ENCODE data around the gene PLPPR5. TPM values are rescaled to one million over a fixed set of nuclear protein-coding genes. Genes with fewer than 3 reads are reported as not detected.

Gene PLPPR5
- total RNA-seq, 4 donors from 2014 or later = 0.14 to 0.16 TPM; not detected in 2

- Histone ChIP-seq H3K27me3 (no peaks in the 10 kb centered on the region), H3K27ac (no peak overlapping the region), H3K4me3 (no peak overlapping the region), H3K9me3 (no peaks in the 10 kb centered on the region), H3K4me1 (no peaks in the 10 kb centered on the region), H3K36me3 (no peaks in the 10 kb centered on the region)
- in situ Hi-C loops (cut with MboI; ENCODE audit: low pct_ligation_motif_present in 1 of 4, low pct_unique_long_range_greater_than_20kb in 1 of 4, low sequenced_read_pairs in 3 of 4) = no loop called here
- WGBS, 2 donors (ENCODE audit: low coverage in 1 of 2) = 70 to 81% methylated on average over 2 of the region's 2 CpGs
- intact Hi-C loops (cut with DNase I; ENCODE audit: low total_unique reads) = no loop called here
- TF ChIP-seq CTCF (IDR thresholded peaks at IDR 0.05) (no peak), POLR2A (IDR thresholded peaks at IDR 0.05) (no peak), EP300 (IDR thresholded peaks at IDR 0.05; ENCODE audit: low read depth) (no peak), POLR2AphosphoS5 (IDR thresholded peaks at IDR 0.05) (no peak)
- no peak for DNase-seq
These were observed 25.2 kb downstream of the PLPPR5 start for GRCh38 chr1:98979463-98979862.

- H3K9me3 ChIP-seq = no peaks in the 10 kb centered on the region
- intact Hi-C loops (cut with DNase I; ENCODE audit: low total_unique reads) (no loop called here), in situ Hi-C loops (cut with MboI; ENCODE audit: low pct_ligation_motif_present in 1 of 4, low pct_unique_long_range_greater_than_20kb in 1 of 4, low sequenced_read_pairs in 3 of 4) (no loop called here)
- TF ChIP-seq POLR2AphosphoS5 (IDR thresholded peaks at IDR 0.05) = no peak
- TF ChIP-seq CTCF (IDR thresholded peaks at IDR 0.05) = no peak
- no peak for TF ChIP-seq POLR2A (IDR thresholded peaks at IDR 0.05)
- no peak for TF ChIP-seq EP300 (IDR thresholded peaks at IDR 0.05; ENCODE audit: low read depth)
- H3K27ac ChIP-seq = no peak overlapping the region
- H3K27me3 ChIP-seq = no peaks in the 10 kb centered on the region
- WGBS, 2 donors (ENCODE audit: low coverage in 1 of 2) = 75 to 77% methylated on average over 3 of the region's 3 CpGs
- DNase-seq = no peak
- H3K4me3 ChIP-seq = no peak overlapping the region
- H3K36me3 ChIP-seq = no peaks in the 10 kb centered on the region
- no peaks in the 10 kb centered on the region for H3K4me1 ChIP-seq
These were observed 28.9 kb downstream of the PLPPR5 start for GRCh38 chr1:98975810-98976209.

GRCh38 chr1:98975113-98975512 is 29.5 kb downstream of the PLPPR5 start:
- H3K9me3 ChIP-seq = no peaks in the 10 kb centered on the region
- H3K27ac ChIP-seq = no peak overlapping the region
- H3K4me1 ChIP-seq = no peaks in the 10 kb centered on the region
- no peaks in the 10 kb centered on the region for H3K27me3 ChIP-seq
- H3K36me3 ChIP-seq = no peaks in the 10 kb centered on the region
- no peak for DNase-seq
- intact Hi-C loops (cut with DNase I; ENCODE audit: low total_unique reads) = no loop called here
- H3K4me3 ChIP-seq = no peak overlapping the region
- in situ Hi-C loops (cut with MboI; ENCODE audit: low pct_ligation_motif_present in 1 of 4, low pct_unique_long_range_greater_than_20kb in 1 of 4, low sequenced_read_pairs in 3 of 4) = no loop called here
- TF ChIP-seq POLR2A (IDR thresholded peaks at IDR 0.05) = no peak
- no peak for TF ChIP-seq EP300 (IDR thresholded peaks at IDR 0.05; ENCODE audit: low read depth)
- TF ChIP-seq POLR2AphosphoS5 (IDR thresholded peaks at IDR 0.05) = no peak
- TF ChIP-seq CTCF (IDR thresholded peaks at IDR 0.05) = no peak
- WGBS, 2 donors (ENCODE audit: low coverage in 1 of 2) = 82 to 83% methylated on average over 4 to 5 of the region's 5 CpGs

- no peaks in the 10 kb centered on the region for H3K36me3 ChIP-seq
- H3K27me3 ChIP-seq = no peaks in the 10 kb centered on the region
- intact Hi-C loops (cut with DNase I; ENCODE audit: low total_unique reads) = no loop called here
- in situ Hi-C loops (cut with MboI; ENCODE audit: low pct_ligation_motif_present in 1 of 4, low pct_unique_long_range_greater_than_20kb in 1 of 4, low sequenced_read_pairs in 3 of 4) = no loop called here
- no peak overlapping the region for H3K4me3 ChIP-seq
- H3K4me1 ChIP-seq = no peaks in the 10 kb centered on the region
- no peak for DNase-seq
- no peaks in the 10 kb centered on the region for H3K9me3 ChIP-seq
- TF ChIP-seq POLR2AphosphoS5 (IDR thresholded peaks at IDR 0.05) (no peak), EP300 (IDR thresholded peaks at IDR 0.05; ENCODE audit: low read depth) (no peak), POLR2A (IDR thresholded peaks at IDR 0.05) (no peak), CTCF (IDR thresholded peaks at IDR 0.05) (no peak)
- WGBS, 2 donors (ENCODE audit: low coverage in 1 of 2) = 60 to 67% methylated on average over 1 of the region's 1 CpG
- no peak overlapping the region for H3K27ac ChIP-seq
These were observed 34.7 kb downstream of the PLPPR5 start for GRCh38 chr1:98969798-98970490.

Data from transverse colon (tissue), 4 donors.